ENCODE measurements around the gene EFHB.

Gene EFHB

DNA sequence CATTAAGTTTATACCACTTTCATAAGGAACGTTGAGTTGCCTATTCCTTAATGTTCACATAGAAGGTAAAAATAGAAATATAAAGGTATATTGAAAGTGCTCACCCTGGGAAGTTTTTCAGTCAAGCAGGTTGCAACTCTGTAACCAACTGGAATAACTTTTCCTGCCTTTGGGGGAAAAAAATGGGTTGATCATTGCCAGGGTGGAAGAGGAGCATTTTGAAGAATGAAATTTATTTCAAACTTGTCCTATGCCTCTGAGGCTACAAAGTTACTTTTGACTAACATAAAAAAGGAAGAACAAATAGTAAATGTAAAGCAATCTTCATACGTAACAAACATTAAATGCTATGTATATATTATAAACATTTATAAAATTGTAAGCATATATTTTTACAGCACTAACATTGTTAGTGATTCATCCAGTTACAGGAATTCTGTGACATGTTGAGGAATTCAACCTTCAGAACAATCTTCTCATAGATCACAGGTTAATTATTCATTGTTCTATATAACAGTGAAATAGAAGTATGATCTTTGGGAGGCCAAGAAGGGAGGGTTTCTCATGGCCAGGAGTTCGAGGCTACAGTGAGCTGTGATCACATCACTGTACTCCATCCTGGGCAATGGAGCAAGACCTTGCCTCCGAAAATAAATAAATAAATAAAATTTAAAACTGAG is 13.5 kb downstream of the EFHB start:
- peaks cover 3% of the 10 kb centered on the region for H3K27me3 ChIP-seq
- H3K36me3 ChIP-seq = no peaks in the 10 kb centered on the region
- no peak overlapping the region for H3K27ac ChIP-seq
- TF ChIP-seq, protein P1, sequence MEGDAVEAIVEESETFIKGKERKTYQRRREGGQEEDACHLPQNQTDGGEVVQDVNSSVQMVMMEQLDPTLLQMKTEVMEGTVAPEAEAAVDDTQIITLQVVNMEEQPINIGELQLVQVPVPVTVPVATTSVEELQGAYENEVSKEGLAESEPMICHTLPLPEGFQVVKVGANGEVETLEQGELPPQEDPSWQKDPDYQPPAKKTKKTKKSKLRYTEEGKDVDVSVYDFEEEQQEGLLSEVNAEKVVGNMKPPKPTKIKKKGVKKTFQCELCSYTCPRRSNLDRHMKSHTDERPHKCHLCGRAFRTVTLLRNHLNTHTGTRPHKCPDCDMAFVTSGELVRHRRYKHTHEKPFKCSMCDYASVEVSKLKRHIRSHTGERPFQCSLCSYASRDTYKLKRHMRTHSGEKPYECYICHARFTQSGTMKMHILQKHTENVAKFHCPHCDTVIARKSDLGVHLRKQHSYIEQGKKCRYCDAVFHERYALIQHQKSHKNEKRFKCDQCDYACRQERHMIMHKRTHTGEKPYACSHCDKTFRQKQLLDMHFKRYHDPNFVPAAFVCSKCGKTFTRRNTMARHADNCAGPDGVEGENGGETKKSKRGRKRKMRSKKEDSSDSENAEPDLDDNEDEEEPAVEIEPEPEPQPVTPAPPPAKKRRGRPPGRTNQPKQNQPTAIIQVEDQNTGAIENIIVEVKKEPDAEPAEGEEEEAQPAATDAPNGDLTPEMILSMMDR (IDR thresholded peaks at IDR 0.05) = no peak
- no peaks in the 10 kb centered on the region for H3K9me3 ChIP-seq
- H3K4me1 ChIP-seq (ENCODE audit: control insufficient read depth in 1 of 2, insufficient read depth in 1 of 2, low read depth in 1 of 2, low read length in 1 of 2) = no peaks in the 10 kb centered on the region
- no peak overlapping the region for H3K4me3 ChIP-seq (ENCODE audit: low read depth in 1 of 2, low read length in 1 of 2)

DNA sequence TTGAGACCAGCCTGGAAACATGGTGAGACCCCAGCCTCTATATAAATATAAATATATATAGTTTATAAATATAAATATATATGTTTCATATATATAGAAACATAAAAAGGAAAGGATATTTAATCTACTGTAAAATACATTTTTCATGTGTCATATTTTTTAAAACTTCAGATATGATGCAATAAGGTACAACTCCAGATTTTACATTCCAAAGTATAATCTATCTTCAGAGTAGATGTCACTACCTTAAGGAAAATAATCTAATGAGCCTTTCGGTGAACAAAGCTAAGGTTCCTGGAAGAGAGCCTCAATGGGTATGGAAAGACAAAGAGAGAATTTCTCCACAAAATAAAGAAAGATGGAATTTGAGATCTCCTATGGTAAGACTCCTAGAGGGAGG is 16.9 kb downstream of the EFHB start:
- no peaks in the 10 kb centered on the region for H3K9me3 ChIP-seq
- H3K4me1 ChIP-seq (ENCODE audit: control insufficient read depth in 1 of 2, insufficient read depth in 1 of 2, low read depth in 1 of 2, low read length in 1 of 2) = no peaks in the 10 kb centered on the region
- no peaks in the 10 kb centered on the region for H3K27me3 ChIP-seq
- H3K4me3 ChIP-seq (ENCODE audit: low read depth in 1 of 2, low read length in 1 of 2) = no peak overlapping the region
- TF ChIP-seq, protein P1 (IDR thresholded peaks at IDR 0.05) = no peak
- no peaks in the 10 kb centered on the region for H3K36me3 ChIP-seq
- H3K27ac ChIP-seq = no peak overlapping the region

DNA sequence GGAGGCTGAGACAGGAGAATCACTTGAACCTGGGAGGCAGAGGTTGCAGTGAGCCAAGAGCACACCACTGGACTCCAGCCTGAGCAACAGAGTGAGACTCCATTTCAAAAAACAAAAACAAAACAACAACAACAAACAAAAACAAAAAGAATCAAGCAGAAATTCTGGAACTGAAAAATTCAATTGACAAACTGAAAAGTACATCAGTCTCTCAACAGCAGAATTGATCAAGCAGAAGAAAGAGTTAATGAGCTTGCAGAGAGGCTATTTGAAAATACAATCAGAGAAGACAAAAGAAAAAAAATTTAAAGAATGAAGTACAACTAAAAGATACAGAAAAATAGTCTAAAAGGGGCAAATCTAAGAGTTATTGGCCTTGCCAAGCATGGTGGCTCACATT is 22.6 kb downstream of the EFHB start:
- Histone ChIP-seq H3K9me3 (no peaks in the 10 kb centered on the region), H3K27me3 (no peaks in the 10 kb centered on the region), H3K4me3 (ENCODE audit: low read depth in 1 of 2, low read length in 1 of 2) (no peak overlapping the region), H3K27ac (no peak overlapping the region), H3K4me1 (ENCODE audit: control insufficient read depth in 1 of 2, insufficient read depth in 1 of 2, low read depth in 1 of 2, low read length in 1 of 2) (no peaks in the 10 kb centered on the region), H3K36me3 (no peaks in the 10 kb centered on the region)
- TF ChIP-seq, protein P1 (IDR thresholded peaks at IDR 0.05) = no peak

DNA sequence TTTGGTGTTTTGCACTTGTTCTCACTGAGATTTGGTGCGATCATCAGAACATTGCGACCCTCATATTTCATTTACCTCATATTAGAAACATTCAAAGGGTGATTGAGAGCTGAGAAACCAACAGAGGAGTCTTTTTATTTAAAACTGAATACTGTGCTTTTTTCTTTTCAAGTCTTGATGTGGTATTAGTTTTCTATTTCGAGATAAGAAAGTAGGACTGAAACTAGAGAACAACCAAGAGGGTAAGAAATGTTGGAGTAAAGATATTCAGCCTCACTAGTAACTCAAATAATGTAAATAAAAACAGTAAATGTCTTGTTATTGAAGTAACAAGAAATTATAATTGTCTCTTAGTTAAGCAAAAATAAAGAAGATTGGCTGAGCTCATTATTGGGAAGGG is 26.5 kb downstream of the EFHB start:
- Histone ChIP-seq H3K36me3 (no peaks in the 10 kb centered on the region), H3K4me1 (ENCODE audit: control insufficient read depth in 1 of 2, insufficient read depth in 1 of 2, low read depth in 1 of 2, low read length in 1 of 2) (peaks cover 0 to 2% of the 10 kb centered on the region in 2 experiments), H3K27ac (no peak overlapping the region), H3K9me3 (no peaks in the 10 kb centered on the region), H3K4me3 (ENCODE audit: low read depth in 1 of 2, low read length in 1 of 2) (no peak overlapping the region), H3K27me3 (no peaks in the 10 kb centered on the region)
- TF ChIP-seq, protein P1 (IDR thresholded peaks at IDR 0.05) = no peak

DNA sequence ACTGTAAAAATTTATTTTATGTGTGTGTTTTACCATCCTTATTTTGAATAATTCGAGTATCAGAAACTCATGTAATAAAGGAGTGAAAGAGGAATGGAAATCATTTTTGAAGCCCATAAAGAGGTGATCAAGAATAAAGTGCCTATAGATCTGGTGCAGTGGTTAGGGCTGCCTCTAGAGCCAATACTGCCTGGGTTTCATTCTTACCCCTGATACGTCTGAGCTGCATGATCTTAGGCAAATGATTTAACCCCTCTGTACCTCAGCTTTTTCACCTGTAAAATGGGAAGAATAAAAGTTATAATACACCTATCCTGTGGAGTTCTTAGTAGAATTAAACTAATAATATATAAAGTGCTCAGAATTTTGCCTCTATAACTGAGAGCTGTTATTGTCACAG is 30.4 kb downstream of the EFHB start:
- no peaks in the 10 kb centered on the region for H3K27me3 ChIP-seq
- H3K4me3 ChIP-seq (ENCODE audit: low read depth in 1 of 2, low read length in 1 of 2) = no peak overlapping the region
- no peaks in the 10 kb centered on the region for H3K9me3 ChIP-seq
- peaks cover 18 to 22% of the 10 kb centered on the region in 2 experiments for H3K4me1 ChIP-seq (ENCODE audit: control insufficient read depth in 1 of 2, insufficient read depth in 1 of 2, low read depth in 1 of 2, low read length in 1 of 2)
- H3K36me3 ChIP-seq = no peaks in the 10 kb centered on the region
- TF ChIP-seq, protein P1 (IDR thresholded peaks at IDR 0.05) = no peak
- no peak overlapping the region for H3K27ac ChIP-seq

Measured in neutrophil (primary cell).